Right lobe of liver (tissue), 6 donors: ENCODE measurements around the gene RNASEH2B. TPM values are rescaled to one million over a fixed set of nuclear protein-coding genes. Genes with fewer than 3 reads are reported as not detected.
A peak's percentile ranks its signal among the peaks of the same experiment; 100 is the strongest.

ENCODE experiments used
- ATAC-seq, 4 donors: fragments of 200-7000 bp; cut with Tn5 transposase; one replicate each; pipeline ENCODE4 v1.9.1; 2020; ENCODE audit warnings: mild to moderate bottlenecking in 4 of 4, moderate library complexity in 4 of 4
- DNase-seq, 3 donors: peaks; one replicate each; pipeline ENCODE4 v3.0.0-alpha.2; 2020
- H3K27ac ChIP-seq, 3 donors: fragments of 200-600 bp; one replicate each; pipeline ENCODE4 v1.8.0; 2022
- H3K27me3 ChIP-seq, 2 donors: fragments of 200-600 bp; one replicate each; pipeline ENCODE4 v1.8.0; 2022
- H3K36me3 ChIP-seq, 4 donors: fragments of 200-600 bp; sonication (generic) in 1 of 4; one replicate each; pipeline versions ENCODE4 v1.5.1 to v1.8.0; 2017 to 2022; ENCODE audit warnings: control low read depth in 1 of 4
- H3K4me1 ChIP-seq, 4 donors: fragments of 200-600 bp; sonication (generic) in 1 of 4; one replicate each; pipeline versions ENCODE4 v1.5.1 to v1.8.0; 2017 to 2022; ENCODE audit warnings: control low read depth in 1 of 4
- H3K4me3 ChIP-seq, 3 donors: fragments of 200-600 bp; one replicate each; pipeline ENCODE4 v1.8.0; 2022
- H3K9me3 ChIP-seq, 4 donors: fragments of 200-600 bp; sonication (generic) in 1 of 4; one replicate each; pipeline versions ENCODE4 v1.5.1 to v1.8.0; 2017 to 2022; ENCODE audit warnings: control low read depth in 1 of 4
- POLR2A ChIP-seq: fragments of 450-650 bp; IDR thresholded peaks from one replicate; pipeline ENCODE4 v1.6.1; 2017; ENCODE audit warnings: antibody characterized with exemption, mild to moderate bottlenecking
- WGBS: methylation state at CpG from one replicate; pipeline ENCODE4 v1.1.6; 2018; ENCODE audit warnings: low coverage, low lambda C conversion rate; ENCODE audit not compliant: insufficient coverage; ENCODE audit errors: missing lambda C conversion rate; 5-methylcytosine and 5-hydroxymethylcytosine counted together
- intact Hi-C, 2 donors: fragments of 100-400 bp; cut with DNase I; formaldehyde crosslinking; loops; one replicate each; pipeline versions ENCODE4 v1.11.2 to v1.14.1; 2022
- total RNA-seq, 6 experiments: library from RNA; depleted of rRNA in 2 of 6; stranded (reverse); fragments of >200 nt in 2 of 6; fragmentation: NEBNext Ultra II Directional in 3 of 6; extraction: Animal tissue kit (Norgen Biotek cat#: 25700) in 3 of 6; gene quantifications; one replicate each; pipeline versions ENCODE4 v1.1.0 to v1.2.4, GENCODE V29; 2016 to 2023
- TF ChIP-seq, protein P1 (sequence below), 4 donors: fragments of 200-600 bp in 3 of 4; fragments of 450-650 bp in 1 of 4; IDR thresholded peaks; one replicate each; pipeline versions ENCODE4 v1.5.1 to v1.8.0; 2016 to 2022; ENCODE audit warnings: antibody characterized with exemption in 4 of 4, mild to moderate bottlenecking in 2 of 4
- donor health status: DM: no; HTN: yes; CAD: no.
- donor health status: DM: no; HTN: no; CAD: no.
- donor health status: DM: no; HTN: no; CAD: no.
- donor health status: DM: no; HTN: yes; CAD: no.
- donor health status: DM: no; HTN: yes; CAD: no.

The RNASEH2B gene
- total RNA-seq, 6 experiments from 2014 or later, result 9.9 to 19.8 (median 11.7) TPM

DNA sequence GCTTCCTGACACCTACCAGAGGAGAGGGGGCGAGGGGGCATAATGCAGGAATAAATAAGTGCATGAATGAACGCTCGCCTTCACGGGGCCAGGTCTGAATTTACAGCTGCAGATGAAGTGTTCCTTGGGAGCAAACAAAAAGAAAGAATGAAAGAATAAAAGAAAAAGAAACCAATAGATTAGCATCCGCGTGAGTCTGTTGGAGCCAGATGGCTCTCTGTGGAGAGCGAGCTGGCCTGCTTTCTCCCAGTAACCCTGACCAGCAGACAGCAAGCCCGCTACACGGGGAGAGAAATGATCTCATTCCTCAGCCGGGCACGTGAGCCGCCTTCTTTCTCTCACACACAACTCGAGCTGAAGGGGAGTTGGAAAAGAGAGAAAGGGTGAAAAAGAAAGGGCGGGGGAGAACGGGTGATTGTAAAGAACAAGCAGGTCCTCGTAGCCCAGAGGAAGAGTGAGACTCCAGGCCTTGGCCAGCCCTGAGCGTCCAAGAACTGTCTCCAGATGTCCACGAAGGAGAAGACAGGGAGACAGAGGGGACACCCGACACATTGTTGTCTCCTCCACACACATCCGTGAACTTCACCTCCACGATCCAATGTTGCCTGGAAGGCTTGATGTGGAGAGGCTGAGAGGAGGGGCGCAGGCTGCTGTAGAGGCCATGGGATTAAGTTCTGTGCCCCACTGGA is 81.4 kb downstream of the RNASEH2B start:
- TF ChIP-seq, protein P1, sequence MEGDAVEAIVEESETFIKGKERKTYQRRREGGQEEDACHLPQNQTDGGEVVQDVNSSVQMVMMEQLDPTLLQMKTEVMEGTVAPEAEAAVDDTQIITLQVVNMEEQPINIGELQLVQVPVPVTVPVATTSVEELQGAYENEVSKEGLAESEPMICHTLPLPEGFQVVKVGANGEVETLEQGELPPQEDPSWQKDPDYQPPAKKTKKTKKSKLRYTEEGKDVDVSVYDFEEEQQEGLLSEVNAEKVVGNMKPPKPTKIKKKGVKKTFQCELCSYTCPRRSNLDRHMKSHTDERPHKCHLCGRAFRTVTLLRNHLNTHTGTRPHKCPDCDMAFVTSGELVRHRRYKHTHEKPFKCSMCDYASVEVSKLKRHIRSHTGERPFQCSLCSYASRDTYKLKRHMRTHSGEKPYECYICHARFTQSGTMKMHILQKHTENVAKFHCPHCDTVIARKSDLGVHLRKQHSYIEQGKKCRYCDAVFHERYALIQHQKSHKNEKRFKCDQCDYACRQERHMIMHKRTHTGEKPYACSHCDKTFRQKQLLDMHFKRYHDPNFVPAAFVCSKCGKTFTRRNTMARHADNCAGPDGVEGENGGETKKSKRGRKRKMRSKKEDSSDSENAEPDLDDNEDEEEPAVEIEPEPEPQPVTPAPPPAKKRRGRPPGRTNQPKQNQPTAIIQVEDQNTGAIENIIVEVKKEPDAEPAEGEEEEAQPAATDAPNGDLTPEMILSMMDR (IDR thresholded peaks at IDR 0.05), result no peak
- TF ChIP-seq POLR2A, result no peak
- H3K4me3 ChIP-seq, result no peak overlapping the region
- no peaks in the 10 kb centered on the region for H3K4me1 ChIP-seq
- 65% methylated on average over 18 of the region's 22 CpGs for WGBS
- H3K27ac ChIP-seq, result no peak overlapping the region
- intact Hi-C loops, result no loop called here
- no peaks in the 10 kb centered on the region for H3K9me3 ChIP-seq
- no peaks in the 10 kb centered on the region for H3K27me3 ChIP-seq
- no peaks in the 10 kb centered on the region for H3K36me3 ChIP-seq
- ATAC-seq, result peak in 2 of 4 donors; percentile 24 to 40
- DNase-seq, result no peak

DNA sequence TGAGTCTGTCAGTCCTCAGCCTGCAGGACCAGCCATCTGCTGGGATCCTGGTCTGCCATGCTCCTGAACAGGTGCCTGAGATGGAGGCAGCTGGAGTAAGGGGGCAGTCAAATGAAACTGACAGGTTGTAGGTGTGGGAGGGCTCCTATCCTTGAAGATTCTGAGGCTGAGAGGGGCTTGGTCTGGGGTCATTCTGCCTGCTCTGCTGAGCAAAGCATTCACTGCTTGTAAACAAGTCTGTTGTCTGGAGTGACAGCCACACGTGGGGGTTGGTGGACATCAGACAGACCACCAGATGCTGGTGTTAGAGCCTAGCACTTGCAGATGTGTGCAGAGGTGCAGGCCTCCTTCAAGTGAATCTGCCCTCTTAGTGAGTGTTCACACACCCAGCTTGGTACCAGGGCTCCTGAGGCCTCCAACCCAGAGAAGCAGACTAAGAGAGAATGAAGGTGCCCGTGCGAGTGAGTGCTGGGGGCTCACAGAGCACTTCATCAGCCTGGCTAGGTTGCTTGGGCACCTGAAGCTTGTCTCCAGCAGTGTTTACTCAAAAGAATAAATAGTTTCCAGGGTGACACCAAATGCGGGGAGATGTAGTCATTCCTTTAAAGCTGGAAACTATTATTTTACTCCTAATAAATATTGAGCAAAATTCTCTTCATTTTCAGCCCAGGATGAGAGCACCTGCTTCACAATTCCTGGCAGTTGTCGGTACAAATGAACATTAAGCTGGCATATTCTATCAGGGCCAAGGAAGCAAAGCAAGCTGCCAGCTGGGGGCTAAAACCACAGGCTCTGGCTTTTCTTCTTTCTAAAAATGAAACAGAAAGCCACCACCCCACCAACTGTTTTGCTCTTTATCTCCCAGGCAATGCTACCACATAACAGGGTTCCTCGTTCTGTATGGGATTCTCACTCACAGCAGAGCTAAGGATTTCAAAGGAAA is 82.3 kb downstream of the RNASEH2B start:
- H3K36me3 ChIP-seq, result no peaks in the 10 kb centered on the region
- H3K4me3 ChIP-seq, result no peak overlapping the region
- H3K27me3 ChIP-seq, result no peaks in the 10 kb centered on the region
- no peaks in the 10 kb centered on the region for H3K4me1 ChIP-seq
- H3K9me3 ChIP-seq, result no peaks in the 10 kb centered on the region
- ATAC-seq (peak in 1 of 4 donors; percentile 43), DNase-seq (no peak)
- no peak overlapping the region for H3K27ac ChIP-seq
- 55% methylated on average over 3 of the region's 6 CpGs for WGBS
- TF ChIP-seq POLR2A, result no peak
- TF ChIP-seq, protein P1 (IDR thresholded peaks at IDR 0.05), result no peak
- intact Hi-C loops, result no loop called here

DNA sequence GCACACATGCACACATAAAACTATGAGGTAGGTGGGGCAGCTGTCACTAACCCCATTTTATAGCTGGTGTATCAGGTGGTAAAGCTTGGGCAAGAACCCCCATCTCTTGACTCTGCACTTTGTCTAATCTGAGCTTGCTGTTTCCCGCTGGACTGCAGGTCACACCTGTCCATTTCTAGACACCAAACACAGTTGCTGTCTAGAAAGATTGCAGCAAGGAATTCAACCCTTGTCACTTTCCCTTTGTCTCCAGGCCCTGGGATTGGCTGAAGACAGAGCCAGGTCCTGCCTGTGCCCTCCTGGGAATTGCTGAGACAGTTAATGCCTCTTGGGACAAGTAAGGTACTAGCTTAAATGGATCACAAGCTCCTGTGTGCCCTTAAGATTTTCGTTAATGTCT is 83.8 kb downstream of the RNASEH2B start:
- intact Hi-C loops, result no loop called here
- no peak overlapping the region for H3K27ac ChIP-seq
- no peaks in the 10 kb centered on the region for H3K9me3 ChIP-seq
- H3K36me3 ChIP-seq, result no peaks in the 10 kb centered on the region
- 79% methylated on average over 2 of the region's 2 CpGs for WGBS
- H3K4me3 ChIP-seq, result no peak overlapping the region
- H3K27me3 ChIP-seq, result no peaks in the 10 kb centered on the region
- ATAC-seq (no peak), DNase-seq (no peak)
- no peaks in the 10 kb centered on the region for H3K4me1 ChIP-seq
- TF ChIP-seq POLR2A, result no peak
- TF ChIP-seq, protein P1 (IDR thresholded peaks at IDR 0.05), result no peak

DNA sequence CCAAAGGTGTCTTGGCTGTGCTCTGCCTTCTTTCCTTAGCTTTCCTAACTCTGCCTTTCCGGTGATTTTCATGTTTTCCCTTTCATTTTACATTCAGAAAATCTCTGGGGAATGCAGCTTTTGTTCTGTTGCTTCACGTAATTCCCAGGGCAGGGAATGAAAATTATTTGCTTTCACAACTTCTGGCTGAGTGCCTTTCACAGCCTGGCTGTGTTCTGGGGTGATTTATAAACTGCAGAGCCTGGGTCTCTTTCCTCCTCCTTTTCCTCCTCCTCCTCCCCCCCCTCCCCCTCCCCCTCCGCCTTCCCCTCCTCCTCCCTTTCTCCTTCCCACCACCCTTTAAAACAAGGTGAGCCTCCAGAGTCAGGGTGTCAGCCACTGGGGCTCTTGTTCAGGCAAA is 84.3 kb downstream of the RNASEH2B start:
- intact Hi-C loops, result no loop called here
- Histone ChIP-seq H3K4me3 (no peak overlapping the region), H3K9me3 (no peaks in the 10 kb centered on the region), H3K4me1 (no peaks in the 10 kb centered on the region), H3K27me3 (no peaks in the 10 kb centered on the region), H3K27ac (no peak overlapping the region), H3K36me3 (no peaks in the 10 kb centered on the region)
- TF ChIP-seq, protein P1 (IDR thresholded peaks at IDR 0.05), result no peak
- no peak for TF ChIP-seq POLR2A
- 59% methylated on average over 3 of the region's 3 CpGs for WGBS
- no peak for ATAC-seq
- no peak for DNase-seq
